CD4-positive, alpha-beta T cell (primary cell): ENCODE results near the gene ZNF415. TPM values are rescaled to one million over a fixed set of nuclear protein-coding genes. Genes with fewer than 3 reads are reported as not detected.
"Not testable (repeated sequence)": the region's sequence is repeated elsewhere in the genome, so short reads cannot be mapped to it uniquely, and the experiment has no call there.

ENCODE experiments used
- ATAC-seq: fragments of 200-7000 bp; cut with Tn5 transposase; one replicate; pipeline ENCODE4 v1.10.0; 2022; ENCODE audit warnings: mild to moderate bottlenecking; ENCODE audit not compliant: poor library complexity
- CTCF ChIA-PET: fragments of 350-600 bp; sonication (Branson Sonifier 250); formaldehyde crosslinking; loops from one replicate; lab custom pipeline; 2021; ENCODE audit warnings: antibody characterized with exemption, inconsistent platforms; lab: Charles Lee
- POLR2A ChIA-PET: fragments of 350-600 bp; sonication (Branson Sonifier 250); formaldehyde crosslinking; loops from one replicate; lab custom pipeline; 2021; ENCODE audit warnings: antibody characterized with exemption, inconsistent platforms; lab: Charles Lee
- DNase-seq, 14 experiments: peaks; one replicate each; pipeline ENCODE4 v3.0.0-alpha.2; 2013 to 2020; ENCODE audit warnings: mixed read lengths in 2 of 14
- H3K27ac ChIP-seq, 2 donors: one replicate each; pipeline versions ENCODE4 v1.5.1 to v1.7.0; 2013; ENCODE audit warnings: low read length in 2 of 2, low read depth in 1 of 2, mild to moderate bottlenecking in 1 of 2
- H3K27me3 ChIP-seq, 2 experiments: 1 replicate in 1 of 2; 2 replicates in 1 of 2; pipeline versions ENCODE4 v1.6.1 to v1.7.0; 2013; ENCODE audit warnings: low read length in 2 of 2, control low read depth in 1 of 2, mild to moderate bottlenecking in 1 of 2, moderate library complexity in 1 of 2; ENCODE audit not compliant: insufficient read depth in 2 of 2, control insufficient read depth in 1 of 2
- H3K36me3 ChIP-seq: one replicate; pipeline ENCODE4 v1.6.1; 2013; ENCODE audit warnings: low read length, control low read depth; ENCODE audit not compliant: insufficient read depth
- H3K4me1 ChIP-seq: one replicate; pipeline ENCODE4 v1.6.1; 2013; ENCODE audit warnings: low read length, control low read depth; ENCODE audit not compliant: insufficient read depth
- H3K4me3 ChIP-seq: one replicate; pipeline ENCODE4 v1.5.1; 2013; ENCODE audit warnings: mild to moderate bottlenecking, low read length, moderate library complexity
- H3K9me3 ChIP-seq, 2 experiments: 1 replicate in 1 of 2; 2 replicates in 1 of 2; pipeline versions ENCODE4 v1.6.1 to v1.7.0; 2013; ENCODE audit warnings: low read length in 2 of 2, mild to moderate bottlenecking in 2 of 2, control low read depth in 1 of 2, moderate library complexity in 1 of 2; ENCODE audit not compliant: control insufficient read depth in 1 of 2, insufficient read depth in 1 of 2
- H3K27ac Mint-ChIP-seq: one replicate; pipeline ENCODE4 v1.8.0; 2020; ENCODE audit warnings: mixed read lengths
- H3K27me3 Mint-ChIP-seq: one replicate; pipeline ENCODE4 v1.8.0; 2021; ENCODE audit warnings: mixed read lengths
- H3K36me3 Mint-ChIP-seq: one replicate; pipeline ENCODE4 v1.8.0; 2021; ENCODE audit warnings: low read depth, mixed read lengths
- H3K4me1 Mint-ChIP-seq: one replicate; pipeline ENCODE4 v1.8.0; 2021; ENCODE audit warnings: low read depth, mixed read lengths
- H3K4me3 Mint-ChIP-seq: one replicate; pipeline ENCODE4 v1.8.0; 2020; ENCODE audit warnings: mild to moderate bottlenecking, mixed read lengths
- H3K9me3 Mint-ChIP-seq: one replicate; pipeline ENCODE4 v1.8.0; 2020; ENCODE audit warnings: mixed read lengths
- CTCF ChIP-seq: fragments of 200-600 bp; IDR thresholded peaks from one replicate; pipeline ENCODE4 v1.8.0; 2022; ENCODE audit warnings: antibody characterized with exemption, mild to moderate bottlenecking
- intact Hi-C, 2 experiments: fragments of 100-400 bp; cut with DNase I in 1 of 2; cut with micrococcal nuclease in 1 of 2; formaldehyde crosslinking; loops; one replicate each; pipeline versions ENCODE4 v1.15.1 to v1.9.0; 2023 to 2025; cut with DNase I, micrococcal nuclease
- total RNA-seq, 174 experiments: library from RNA in 2 of 174; stranded (reverse) in 2 of 174; gene quantifications; one replicate each; pipeline ENCODE4 v1.2.3 and lab custom pipeline; 2021 to 2026

Gene ZNF415
- total RNA-seq, 2 experiments from 2014 or later, result 1.2 to 1.7 TPM

DNA sequence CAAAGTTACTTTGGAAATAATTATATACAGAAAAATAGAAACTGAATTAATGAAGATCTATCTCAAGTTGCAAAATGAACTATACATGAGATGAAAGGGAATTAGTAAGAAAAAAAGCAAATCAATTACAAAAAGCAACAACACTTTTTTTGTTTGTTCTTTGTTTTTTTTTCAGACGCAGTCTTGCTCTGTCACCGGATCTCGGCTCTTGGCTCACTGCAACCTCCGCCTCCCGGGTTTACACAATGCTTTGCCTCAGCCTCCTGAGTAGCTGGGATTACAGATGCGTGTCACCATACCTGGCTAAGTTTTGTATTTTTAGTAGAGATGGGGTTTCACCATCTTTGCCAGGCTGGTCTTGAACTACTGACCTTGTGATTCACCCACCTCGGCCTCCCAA is 2.2 kb downstream of the ZNF415 start:
- no peak for DNase-seq
- Histone ChIP-seq H3K9me3 (peaks cover 28 to 43% of the 10 kb centered on the region in 2 experiments), H3K36me3 (no peaks in the 10 kb centered on the region), H3K4me3 (no peak overlapping the region), H3K4me1 (peaks cover 14% of the 10 kb centered on the region), H3K27me3 (peaks cover 0 to 8% of the 10 kb centered on the region in 2 experiments), H3K27ac (no peak overlapping the region)
- POLR2A ChIA-PET, result no interaction called here
- no peaks in the 10 kb centered on the region for H3K27me3 Mint-ChIP-seq
- ATAC-seq, result no peak
- peaks cover 7% of the 10 kb centered on the region for H3K9me3 Mint-ChIP-seq
- CTCF ChIA-PET, result no interaction called here
- H3K36me3 Mint-ChIP-seq, result peaks cover 55% of the 10 kb centered on the region
- intact Hi-C loops, result loop anchor here in 1 of 2 experiments (1.0 kb wide), 1 partner anchor 32 kb away; no protein-coding TSS in a partner anchor
- H3K4me3 Mint-ChIP-seq, result peak overlapping the region; percentile 38
- H3K4me1 Mint-ChIP-seq, result peaks cover 25% of the 10 kb centered on the region
- H3K27ac Mint-ChIP-seq, result no peak overlapping the region
- TF ChIP-seq CTCF, result no peak

GRCh38 chr19:53126733-53127526 is 5.8 kb downstream of the ZNF415 start:
- peaks cover 7 to 46% of the 10 kb centered on the region in 2 experiments for H3K9me3 ChIP-seq
- H3K4me3 Mint-ChIP-seq, H3K27me3 ChIP-seq, H3K9me3 Mint-ChIP-seq, ATAC-seq, CTCF ChIA-PET, H3K4me3 ChIP-seq, POLR2A ChIA-PET, H3K27me3 Mint-ChIP-seq, H3K4me1 ChIP-seq, DNase-seq, H3K27ac Mint-ChIP-seq, H3K36me3 ChIP-seq, H3K27ac ChIP-seq: not testable (repeated sequence)
- Mint-ChIP-seq H3K4me1 (peaks cover 15% of the 10 kb centered on the region), H3K36me3 (peaks cover 59% of the 10 kb centered on the region)
- intact Hi-C loops, result loop anchor here in 1 of 2 experiments (1.0 kb wide), 1 partner anchor 29 kb away; no protein-coding TSS in a partner anchor

DNA sequence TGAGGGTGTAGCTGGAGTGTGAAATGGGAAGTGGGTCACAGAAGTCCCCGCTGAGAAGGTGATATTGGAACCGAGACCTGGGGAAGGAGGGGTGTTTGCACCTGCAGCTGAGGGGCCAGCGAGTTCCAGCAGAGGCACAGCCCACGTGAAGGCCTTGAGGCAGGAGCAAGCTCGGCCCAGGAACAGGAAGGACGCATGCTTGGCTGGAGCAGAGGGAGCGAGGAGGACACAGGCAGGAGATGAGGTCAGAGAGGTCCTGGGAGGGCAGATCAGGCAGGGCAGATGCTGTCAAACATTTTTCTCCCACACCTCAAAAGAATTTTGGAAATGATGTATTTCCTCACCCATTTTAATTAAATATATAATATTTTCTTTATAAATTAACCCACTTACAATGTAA is 9.3 kb downstream of the ZNF415 start:
- ATAC-seq (no peak), DNase-seq (no peak)
- TF ChIP-seq CTCF, result no peak
- peaks cover 18 to 53% of the 10 kb centered on the region in 2 experiments for H3K9me3 ChIP-seq
- Mint-ChIP-seq H3K4me1 (no peaks in the 10 kb centered on the region), H3K4me3 (no peak overlapping the region), H3K27ac (no peak overlapping the region), H3K36me3 (peaks cover 61% of the 10 kb centered on the region), H3K27me3 (no peaks in the 10 kb centered on the region), H3K9me3 (peaks cover 14% of the 10 kb centered on the region)
- no peak overlapping the region for H3K4me3 ChIP-seq
- no peaks in the 10 kb centered on the region for H3K4me1 ChIP-seq
- POLR2A ChIA-PET, result no interaction called here
- CTCF ChIA-PET, result no interaction called here
- no peaks in the 10 kb centered on the region for H3K27me3 ChIP-seq
- intact Hi-C loops, result no loop called here
- H3K36me3 ChIP-seq, result no peaks in the 10 kb centered on the region
- no peak overlapping the region for H3K27ac ChIP-seq
